A673 (cell line): ENCODE measurements around the gene NLRP3. TPM values are rescaled to one million over a fixed set of nuclear protein-coding genes. Genes with fewer than 3 reads are reported as not detected.

Experiments used
- BruUV-seq: library from RNA; stranded (reverse); fragments of 400-500 nt; replicated peaks from 2 replicates; lab custom pipeline; 2021; lab: Mats Ljungman, UMichigan
- CTCF ChIA-PET: fragments of 300-600 bp; sonication (Branson Sonifier 250); formaldehyde crosslinking; loops from one replicate; lab custom pipeline; 2022; ENCODE audit warnings: antibody characterized with exemption; lab: Charles Lee
- POLR2A ChIA-PET: fragments of 300-600 bp; sonication (Branson Sonifier 250); formaldehyde crosslinking; loops from one replicate; lab custom pipeline; 2022; ENCODE audit warnings: antibody characterized with exemption; ENCODE audit not compliant: low non-redundant PET; lab: Charles Lee
- DNase-seq: peaks from one replicate; pipeline ENCODE4 v3.0.0-alpha.2; 2015; ENCODE audit warnings: low spot score
- H3K27ac ChIP-seq: fragments of 200-600 bp; sonication (generic); 2 replicates; pipeline ENCODE4 v1.5.1; 2016; ENCODE audit warnings: mixed run types, low read depth, mild to moderate bottlenecking, mixed read lengths, antibody characterized with exemption, low read length; ENCODE audit not compliant: poor library complexity, severe bottlenecking
- H3K27me3 ChIP-seq: fragments of 200-600 bp; sonication (generic); replicated peaks from 2 replicates; pipeline ENCODE4 v1.6.1; 2017; ENCODE audit warnings: mixed run types, low read depth, mild to moderate bottlenecking, mixed read lengths, antibody characterized with exemption, low read length; ENCODE audit not compliant: insufficient read depth, poor library complexity
- H3K36me3 ChIP-seq: fragments of 200-600 bp; sonication (generic); 2 replicates; pipeline ENCODE4 v1.6.1; 2016; ENCODE audit warnings: mixed run types, mild to moderate bottlenecking, mixed read lengths, antibody characterized with exemption, low read length; ENCODE audit not compliant: insufficient read depth, poor library complexity, severe bottlenecking
- H3K4me1 ChIP-seq: fragments of 200-600 bp; sonication (generic); 2 replicates; pipeline ENCODE4 v1.6.1; 2017; ENCODE audit warnings: mixed run types, mild to moderate bottlenecking, mixed read lengths, antibody characterized with exemption, low read length; ENCODE audit not compliant: insufficient read depth, poor library complexity, severe bottlenecking
- H3K4me3 ChIP-seq: fragments of 200-600 bp; sonication (generic); 2 replicates; pipeline ENCODE4 v1.5.1; 2016; ENCODE audit warnings: low read depth, mixed run types, mild to moderate bottlenecking, mixed read lengths, low read length; ENCODE audit not compliant: poor library complexity, severe bottlenecking
- H3K9me3 ChIP-seq: fragments of 200-600 bp; sonication (generic); 2 replicates; pipeline ENCODE4 v1.6.1; 2016; ENCODE audit warnings: mixed run types, low read depth, mild to moderate bottlenecking, mixed read lengths, antibody characterized with exemption, low read length; ENCODE audit not compliant: poor library complexity, severe bottlenecking
- CTCF ChIP-seq: fragments of 300-800, 200-600 bp; sonication (generic); conservative IDR thresholded peaks from 2 replicates; pipeline ENCODE4 v1.5.1; 2017; ENCODE audit warnings: low read depth, mild to moderate bottlenecking, antibody characterized with exemption, low read length, moderate library complexity, mixed read lengths
- EZH2 ChIP-seq: fragments of 200-600 bp; sonication (generic); IDR thresholded peaks from 2 replicates; pipeline ENCODE4 v1.6.1; 2017; ENCODE audit warnings: borderline replicate concordance, low read depth, mild to moderate bottlenecking, mixed read lengths, antibody characterized with exemption, low read length; ENCODE audit not compliant: poor library complexity, severe bottlenecking
- intact Hi-C: fragments of 100-400 bp; cut with micrococcal nuclease; formaldehyde crosslinking; loops from one replicate; pipeline ENCODE4 v1.10.0; 2022; ENCODE audit not compliant: unreplicated experiment
- total RNA-seq: library from RNA; stranded (reverse); gene quantifications from 2 replicates; pipeline ENCODE4 v1.2.3, GENCODE V29; 2021

Gene NLRP3
- total RNA-seq, 1 experiment from 2014 or later, result not detected

GRCh38 chr1:247456914-247457639 lies 41.1 kb downstream of the NLRP3 start:
- Histone ChIP-seq H3K27ac (no peak overlapping the region), H3K4me3 (no peak overlapping the region), H3K9me3 (no peaks in the 10 kb centered on the region), H3K4me1 (no peaks in the 10 kb centered on the region), H3K36me3 (no peaks in the 10 kb centered on the region), H3K27me3 (peaks cover 12% of the 10 kb centered on the region)
- BruUV-seq, result no TSS peak
- ChIA-PET CTCF (no interaction called here), POLR2A (no interaction called here)
- intact Hi-C loops, result no loop called here
- TF ChIP-seq EZH2, result no peak
- no peak for TF ChIP-seq CTCF
- DNase-seq, result no peak

GRCh38 chr1:247459507-247459906 lies 43.5 kb downstream of the NLRP3 start:
- no TSS peak for BruUV-seq
- POLR2A ChIA-PET, result no interaction called here
- H3K27me3 ChIP-seq, result peaks cover 2% of the 10 kb centered on the region
- no peak overlapping the region for H3K27ac ChIP-seq
- no peak for TF ChIP-seq CTCF
- no peak for TF ChIP-seq EZH2
- H3K4me1 ChIP-seq, result no peaks in the 10 kb centered on the region
- no peak overlapping the region for H3K4me3 ChIP-seq
- no peak for DNase-seq
- intact Hi-C loops, result no loop called here
- CTCF ChIA-PET, result no interaction called here
- H3K9me3 ChIP-seq, result no peaks in the 10 kb centered on the region
- no peaks in the 10 kb centered on the region for H3K36me3 ChIP-seq

- Histone ChIP-seq H3K27me3 (no peaks in the 10 kb centered on the region), H3K36me3 (no peaks in the 10 kb centered on the region), H3K9me3 (no peaks in the 10 kb centered on the region), H3K27ac (no peak overlapping the region), H3K4me1 (no peaks in the 10 kb centered on the region), H3K4me3 (no peak overlapping the region)
- TF ChIP-seq CTCF (no peak), EZH2 (no peak)
- no peak for DNase-seq
- BruUV-seq, result no TSS peak
- intact Hi-C loops, result no loop called here
- CTCF ChIA-PET, result no interaction called here
- POLR2A ChIA-PET, result no interaction called here
These were observed 49.8 kb downstream of the NLRP3 start for GRCh38 chr1:247465796-247466195.
